DND-41 (cell line): ENCODE data around the gene GABRE.

Experiments
- EZH2 ChIP-seq: IDR thresholded peaks from 3 replicates; pipeline ENCODE4 v1.6.1; 2012; ENCODE audit warnings: borderline replicate concordance, low read depth, mild to moderate bottlenecking, moderate library complexity, low read length, inconsistent platforms; ENCODE audit not compliant: severe bottlenecking
- TF ChIP-seq, protein P1 (sequence below): IDR thresholded peaks from 2 replicates; pipeline ENCODE4 v1.5.1; 2012; ENCODE audit warnings: borderline replicate concordance, low read length, moderate library complexity, mild to moderate bottlenecking; ENCODE audit not compliant: poor library complexity, severe bottlenecking; ENCODE audit errors: extremely low read depth

GRCh38 chrX:151997539-151997938 lies 23.1 kb upstream of the GABRE start:
- TF ChIP-seq, protein P1, sequence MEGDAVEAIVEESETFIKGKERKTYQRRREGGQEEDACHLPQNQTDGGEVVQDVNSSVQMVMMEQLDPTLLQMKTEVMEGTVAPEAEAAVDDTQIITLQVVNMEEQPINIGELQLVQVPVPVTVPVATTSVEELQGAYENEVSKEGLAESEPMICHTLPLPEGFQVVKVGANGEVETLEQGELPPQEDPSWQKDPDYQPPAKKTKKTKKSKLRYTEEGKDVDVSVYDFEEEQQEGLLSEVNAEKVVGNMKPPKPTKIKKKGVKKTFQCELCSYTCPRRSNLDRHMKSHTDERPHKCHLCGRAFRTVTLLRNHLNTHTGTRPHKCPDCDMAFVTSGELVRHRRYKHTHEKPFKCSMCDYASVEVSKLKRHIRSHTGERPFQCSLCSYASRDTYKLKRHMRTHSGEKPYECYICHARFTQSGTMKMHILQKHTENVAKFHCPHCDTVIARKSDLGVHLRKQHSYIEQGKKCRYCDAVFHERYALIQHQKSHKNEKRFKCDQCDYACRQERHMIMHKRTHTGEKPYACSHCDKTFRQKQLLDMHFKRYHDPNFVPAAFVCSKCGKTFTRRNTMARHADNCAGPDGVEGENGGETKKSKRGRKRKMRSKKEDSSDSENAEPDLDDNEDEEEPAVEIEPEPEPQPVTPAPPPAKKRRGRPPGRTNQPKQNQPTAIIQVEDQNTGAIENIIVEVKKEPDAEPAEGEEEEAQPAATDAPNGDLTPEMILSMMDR = no peak
- TF ChIP-seq EZH2 = no peak
